NT2/D1 (cell line): ENCODE results near the gene TGM5.

Source experiments
- SUZ12 ChIP-seq: IDR thresholded peaks from 2 replicates; pipeline ENCODE4 v1.6.1; 2011; ENCODE audit not compliant: insufficient read length, insufficient read depth; ENCODE audit errors: extremely low read depth
- YY1 ChIP-seq: IDR thresholded peaks from 2 replicates; pipeline ENCODE4 v1.6.1; 2011; ENCODE audit not compliant: insufficient read length, insufficient read depth
- ZNF274 ChIP-seq: IDR thresholded peaks from 2 replicates; pipeline ENCODE4 v1.6.1; 2011; ENCODE audit warnings: mild to moderate bottlenecking, low read depth, low read length

- TF ChIP-seq ZNF274: no peak
- no peak for TF ChIP-seq SUZ12
- no peak for TF ChIP-seq YY1
These were observed 711 bp upstream of the TGM5 start for GRCh38 chr15:43267439-43267838.
